Glomerular visceral epithelial cell (primary cell): ENCODE measurements around the gene ARHGEF1.

Experiments
- DNase-seq: peaks from one replicate; pipeline ENCODE4 v3.0.0-alpha.2; 2016; ENCODE audit errors: extremely low spot score

Gene ARHGEF1

GRCh38 chr19:41882568-41883462 is at the start of gene ARHGEF1:
ARHGEF1 (plus strand) TSS chr19:41883184; CDS start chr19:41888083, 4,899 bp downstream.
- DNase-seq, result peak; percentile 54

GRCh38 chr19:41837981-41838708 is 44.8 kb upstream of the ARHGEF1 start:
- no peak for DNase-seq

GRCh38 chr19:41839211-41839610 is 43.8 kb upstream of the ARHGEF1 start:
- DNase-seq, result no peak

GRCh38 chr19:41843371-41843770 is 39.6 kb upstream of the ARHGEF1 start:
- DNase-seq, result no peak

- DNase-seq, result no peak
These were observed 38.4 kb upstream of the ARHGEF1 start, which contains the start of gene LYPD4 for GRCh38 chr19:41844601-41845000. LYPD4 (minus strand) TSS chr19:41844683; CDS start chr19:41839285, 5,398 bp downstream.

GRCh38 chr19:41845001-41845050 is 38.2 kb upstream of the ARHGEF1 start, which contains the start of gene DMRTC2:
DMRTC2 (plus strand) TSS chr19:41845042; CDS start chr19:41847429, 2,387 bp downstream.
- no peak for DNase-seq

- DNase-seq, result no peak
These were observed 37.9 kb upstream of the ARHGEF1 start for GRCh38 chr19:41845051-41845590.

- no peak for DNase-seq
These were observed 35.5 kb upstream of the ARHGEF1 start for GRCh38 chr19:41847351-41848105.

GRCh38 chr19:41848666-41849065 is 34.3 kb upstream of the ARHGEF1 start:
- DNase-seq, result no peak

GRCh38 chr19:41849067-41849466 is 33.9 kb upstream of the ARHGEF1 start:
- no peak for DNase-seq

- DNase-seq, result no peak
These were observed 32.6 kb upstream of the ARHGEF1 start for GRCh38 chr19:41850381-41850780.

- no peak for DNase-seq
These were observed 31.5 kb upstream of the ARHGEF1 start for GRCh38 chr19:41851456-41851855.

- no peak for DNase-seq
These were observed 29.6 kb upstream of the ARHGEF1 start for GRCh38 chr19:41853344-41853743.

- no peak for DNase-seq
These were observed 29.2 kb upstream of the ARHGEF1 start for GRCh38 chr19:41853768-41854167.

- DNase-seq, result no peak
These were observed 23.8 kb upstream of the ARHGEF1 start for GRCh38 chr19:41859213-41859617.

GRCh38 chr19:41859618-41860418 is 23.2 kb upstream of the ARHGEF1 start, which contains the start of gene RPS19:
RPS19 (plus strand) TSS chr19:41860255; CDS start chr19:41860775, 520 bp downstream.
- DNase-seq, result peak; percentile 99

GRCh38 chr19:41860419-41861115 is 22.4 kb upstream of the ARHGEF1 start:
- no peak for DNase-seq

- DNase-seq, result no peak
These were observed 21.7 kb upstream of the ARHGEF1 start for GRCh38 chr19:41861116-41861768.

GRCh38 chr19:41861846-41862245 is 21.1 kb upstream of the ARHGEF1 start:
- no peak for DNase-seq

GRCh38 chr19:41862445-41862986 is 20.5 kb upstream of the ARHGEF1 start:
- DNase-seq, result no peak
